T-helper 2 cell treated with Interferon-gamma antibody and Interleukin-4, amounts not matched to agents 5 μg/mL and 100 μg/mL, for 36 hours (primary cell): ENCODE results near the gene HSPA12A.

Source experiments
- DNase-seq: peaks from one replicate; pipeline ENCODE4 v3.0.0; 2021; ENCODE audit warnings: low spot score
- H3K27ac Mint-ChIP-seq: one replicate; pipeline ENCODE4 v1.8.0; 2021; ENCODE audit warnings: mild to moderate bottlenecking, mixed read lengths
- H3K27me3 Mint-ChIP-seq: one replicate; pipeline ENCODE4 v1.8.0; 2021; ENCODE audit warnings: low read depth, mixed read lengths
- H3K36me3 Mint-ChIP-seq: one replicate; pipeline ENCODE4 v1.8.0; 2021; ENCODE audit warnings: low read depth, mixed read lengths
- H3K4me1 Mint-ChIP-seq: one replicate; pipeline ENCODE4 v1.8.0; 2021; ENCODE audit warnings: low read depth, mixed read lengths
- H3K4me3 Mint-ChIP-seq: one replicate; pipeline ENCODE4 v1.8.0; 2022; ENCODE audit warnings: mild to moderate bottlenecking, moderate library complexity, mixed read lengths
- H3K9me3 Mint-ChIP-seq: one replicate; pipeline ENCODE4 v1.8.0; 2021; ENCODE audit warnings: mixed read lengths

The HSPA12A gene

GRCh38 chr10:116673866-116674265 is 68.5 kb downstream of the HSPA12A start:
- Mint-ChIP-seq H3K4me1 (no peaks in the 10 kb centered on the region), H3K27me3 (peaks cover 13% of the 10 kb centered on the region), H3K36me3 (no peaks in the 10 kb centered on the region), H3K9me3 (no peaks in the 10 kb centered on the region), H3K4me3 (no peak overlapping the region), H3K27ac (no peak overlapping the region)
- no peak for DNase-seq

- Mint-ChIP-seq H3K27ac (no peak overlapping the region), H3K4me1 (no peaks in the 10 kb centered on the region), H3K36me3 (no peaks in the 10 kb centered on the region), H3K4me3 (no peak overlapping the region), H3K27me3 (peaks cover 13% of the 10 kb centered on the region), H3K9me3 (no peaks in the 10 kb centered on the region)
- no peak for DNase-seq
Observed at GRCh38 chr10:116672891-116673290, 69.5 kb downstream of the HSPA12A start.

GRCh38 chr10:116671274-116671926 is 71.0 kb downstream of the HSPA12A start:
- H3K27me3 Mint-ChIP-seq: peaks cover 13% of the 10 kb centered on the region
- H3K9me3 Mint-ChIP-seq: no peaks in the 10 kb centered on the region
- H3K4me3 Mint-ChIP-seq: no peak overlapping the region
- H3K27ac Mint-ChIP-seq: no peak overlapping the region
- DNase-seq: no peak
- no peaks in the 10 kb centered on the region for H3K4me1 Mint-ChIP-seq
- H3K36me3 Mint-ChIP-seq: no peaks in the 10 kb centered on the region

GRCh38 chr10:116670706-116671105 is 71.7 kb downstream of the HSPA12A start:
- no peak for DNase-seq
- Mint-ChIP-seq H3K4me3 (no peak overlapping the region), H3K27me3 (peaks cover 13% of the 10 kb centered on the region), H3K4me1 (no peaks in the 10 kb centered on the region), H3K36me3 (no peaks in the 10 kb centered on the region), H3K9me3 (no peaks in the 10 kb centered on the region), H3K27ac (no peak overlapping the region)

GRCh38 chr10:116669832-116670644 is 72.3 kb downstream of the HSPA12A start:
- peaks cover 13% of the 10 kb centered on the region for H3K27me3 Mint-ChIP-seq

GRCh38 chr10:116669080-116669479 is 73.3 kb downstream of the HSPA12A start:
- no peak for DNase-seq
- Mint-ChIP-seq H3K36me3 (no peaks in the 10 kb centered on the region), H3K27ac (no peak overlapping the region), H3K9me3 (no peaks in the 10 kb centered on the region), H3K27me3 (peaks cover 13% of the 10 kb centered on the region), H3K4me3 (no peak overlapping the region), H3K4me1 (no peaks in the 10 kb centered on the region)

More at GRCh38 chr10:116669832-116670644, 72.3 kb downstream of the HSPA12A start:
- no peaks in the 10 kb centered on the region for H3K9me3 Mint-ChIP-seq
- no peak overlapping the region for H3K27ac Mint-ChIP-seq
- no peak overlapping the region for H3K4me3 Mint-ChIP-seq
- no peaks in the 10 kb centered on the region for H3K4me1 Mint-ChIP-seq
- DNase-seq: no peak
- no peaks in the 10 kb centered on the region for H3K36me3 Mint-ChIP-seq

GRCh38 chr10:116668446-116668845 is 73.9 kb downstream of the HSPA12A start:
- H3K27ac Mint-ChIP-seq: no peak overlapping the region
- H3K36me3 Mint-ChIP-seq: no peaks in the 10 kb centered on the region
- no peak overlapping the region for H3K4me3 Mint-ChIP-seq
- H3K27me3 Mint-ChIP-seq: peaks cover 10% of the 10 kb centered on the region
- no peaks in the 10 kb centered on the region for H3K9me3 Mint-ChIP-seq
- no peaks in the 10 kb centered on the region for H3K4me1 Mint-ChIP-seq
- no peak for DNase-seq

GRCh38 chr10:116668018-116668417 is 74.3 kb downstream of the HSPA12A start:
- no peak for DNase-seq
- H3K4me1 Mint-ChIP-seq: no peaks in the 10 kb centered on the region
- no peaks in the 10 kb centered on the region for H3K9me3 Mint-ChIP-seq
- no peaks in the 10 kb centered on the region for H3K36me3 Mint-ChIP-seq
- H3K27ac Mint-ChIP-seq: no peak overlapping the region
- peaks cover 10% of the 10 kb centered on the region for H3K27me3 Mint-ChIP-seq
- H3K4me3 Mint-ChIP-seq: no peak overlapping the region

GRCh38 chr10:116667484-116667883 is 74.9 kb downstream of the HSPA12A start:
- DNase-seq: no peak
- no peaks in the 10 kb centered on the region for H3K9me3 Mint-ChIP-seq
- H3K27ac Mint-ChIP-seq: no peak overlapping the region
- H3K27me3 Mint-ChIP-seq: peaks cover 10% of the 10 kb centered on the region
- no peaks in the 10 kb centered on the region for H3K36me3 Mint-ChIP-seq
- no peaks in the 10 kb centered on the region for H3K4me1 Mint-ChIP-seq
- H3K4me3 Mint-ChIP-seq: no peak overlapping the region

GRCh38 chr10:116665541-116666125 is 76.7 kb downstream of the HSPA12A start:
- no peaks in the 10 kb centered on the region for H3K9me3 Mint-ChIP-seq
- DNase-seq: no peak
- H3K27ac Mint-ChIP-seq: no peak overlapping the region
- H3K4me3 Mint-ChIP-seq: no peak overlapping the region
- no peaks in the 10 kb centered on the region for H3K4me1 Mint-ChIP-seq
- no peaks in the 10 kb centered on the region for H3K36me3 Mint-ChIP-seq
- H3K27me3 Mint-ChIP-seq: peaks cover 3% of the 10 kb centered on the region

- DNase-seq: no peak
- Mint-ChIP-seq H3K9me3 (no peaks in the 10 kb centered on the region), H3K27me3 (no peaks in the 10 kb centered on the region), H3K4me3 (no peak overlapping the region), H3K27ac (no peak overlapping the region), H3K4me1 (no peaks in the 10 kb centered on the region), H3K36me3 (no peaks in the 10 kb centered on the region)
Observed at GRCh38 chr10:116664631-116665030, 77.7 kb downstream of the HSPA12A start.

- no peak for DNase-seq
- no peaks in the 10 kb centered on the region for H3K27me3 Mint-ChIP-seq
- no peak overlapping the region for H3K4me3 Mint-ChIP-seq
- no peaks in the 10 kb centered on the region for H3K4me1 Mint-ChIP-seq
- no peak overlapping the region for H3K27ac Mint-ChIP-seq
- no peaks in the 10 kb centered on the region for H3K9me3 Mint-ChIP-seq
- H3K36me3 Mint-ChIP-seq: no peaks in the 10 kb centered on the region
Observed at GRCh38 chr10:116663342-116663741, 79.0 kb downstream of the HSPA12A start.

GRCh38 chr10:116660860-116661259 is 81.5 kb downstream of the HSPA12A start:
- no peaks in the 10 kb centered on the region for H3K36me3 Mint-ChIP-seq
- no peaks in the 10 kb centered on the region for H3K9me3 Mint-ChIP-seq
- no peak overlapping the region for H3K4me3 Mint-ChIP-seq
- H3K4me1 Mint-ChIP-seq: no peaks in the 10 kb centered on the region
- DNase-seq: no peak
- H3K27me3 Mint-ChIP-seq: no peaks in the 10 kb centered on the region
- H3K27ac Mint-ChIP-seq: no peak overlapping the region

GRCh38 chr10:116659049-116659670 is 83.2 kb downstream of the HSPA12A start:
- Mint-ChIP-seq H3K4me3 (no peak overlapping the region), H3K27ac (no peak overlapping the region), H3K27me3 (no peaks in the 10 kb centered on the region), H3K36me3 (no peaks in the 10 kb centered on the region), H3K9me3 (no peaks in the 10 kb centered on the region), H3K4me1 (no peaks in the 10 kb centered on the region)
- no peak for DNase-seq
